Common myeloid progenitor, CD34-positive (primary cell): Measurements from ENCODE around the gene PSENEN.
"Not testable (repeated sequence)": the region's sequence is repeated elsewhere in the genome, so short reads cannot be mapped to it uniquely, and the experiment has no call there.

ENCODE experiments used
- CTCF ChIA-PET: fragments of 350-600 bp; sonication (Branson Sonifier 250); formaldehyde crosslinking; loops from one replicate; lab custom pipeline; 2021; ENCODE audit warnings: antibody characterized with exemption; lab: Charles Lee
- POLR2A ChIA-PET: fragments of 350-600 bp; sonication (Branson Sonifier 250); formaldehyde crosslinking; loops from one replicate; lab custom pipeline; 2021; ENCODE audit warnings: antibody characterized with exemption; lab: Charles Lee
- DNase-seq, 3 donors: peaks; one replicate each; pipeline versions ENCODE4 v3.0.0 to v3.0.0-alpha.2; 2013
- H3K27ac ChIP-seq, 2 experiments: 1 replicate in 1 of 2; 2 replicates in 1 of 2; pipeline ENCODE4 v1.7.0; 2013; ENCODE audit warnings: inconsistent platforms in 2 of 2, low read length in 2 of 2, mild to moderate bottlenecking in 2 of 2, low read depth in 1 of 2, moderate library complexity in 1 of 2; ENCODE audit not compliant: severe bottlenecking in 2 of 2, insufficient read depth in 1 of 2, poor library complexity in 1 of 2
- H3K27me3 ChIP-seq, 5 experiments: replicated peaks in 2 of 5; 1 replicate in 3 of 5; 2 replicates in 2 of 5; pipeline versions ENCODE4 v1.6.1 to v1.7.0; 2013; ENCODE audit warnings: low read length in 4 of 5, mild to moderate bottlenecking in 2 of 5, moderate library complexity in 2 of 5, inconsistent platforms in 1 of 5; ENCODE audit not compliant: insufficient read depth in 5 of 5, control insufficient read depth in 4 of 5
- H3K36me3 ChIP-seq, 4 experiments: 1 replicate in 2 of 4; 2 replicates in 2 of 4; pipeline versions ENCODE4 v1.6.1 to v1.7.0; 2013; ENCODE audit warnings: low read length in 3 of 4, control low read depth in 1 of 4, mild to moderate bottlenecking in 1 of 4; ENCODE audit not compliant: control insufficient read depth in 4 of 4, insufficient read depth in 4 of 4
- H3K4me1 ChIP-seq, 4 experiments: 1 replicate in 3 of 4; 2 replicates in 1 of 4; pipeline versions ENCODE4 v1.6.1 to v1.7.1; 2013; ENCODE audit warnings: low read length in 3 of 4, mild to moderate bottlenecking in 3 of 4, control low read depth in 1 of 4, inconsistent platforms in 1 of 4, moderate library complexity in 1 of 4; ENCODE audit not compliant: control insufficient read depth in 4 of 4, insufficient read depth in 4 of 4; ENCODE audit errors: control extremely low read depth in 1 of 4
- H3K4me3 ChIP-seq, 7 experiments: 1 replicate in 4 of 7; 2 replicates in 3 of 7; pipeline versions ENCODE4 v1.5.1 to v1.7.0; 2013; ENCODE audit warnings: mild to moderate bottlenecking in 7 of 7, low read length in 6 of 7, moderate library complexity in 6 of 7, inconsistent platforms in 2 of 7, low read depth in 2 of 7, control low read depth in 1 of 7; ENCODE audit not compliant: insufficient read depth in 4 of 7, control insufficient read depth in 1 of 7; ENCODE audit errors: extremely low read depth in 1 of 7
- H3K9me3 ChIP-seq, 5 experiments: 1 replicate in 4 of 5; 2 replicates in 1 of 5; pipeline versions ENCODE4 v1.6.1 to v1.7.1; 2013; ENCODE audit warnings: low read length in 4 of 5, mild to moderate bottlenecking in 2 of 5, inconsistent platforms in 1 of 5, low read depth in 1 of 5, moderate library complexity in 1 of 5; ENCODE audit not compliant: control insufficient read depth in 4 of 5, insufficient read depth in 2 of 5; ENCODE audit errors: control extremely low read depth in 1 of 5
- WGBS: methylation state at CpG from one replicate; pipeline ENCODE4 v1.1.5; 2013; ENCODE audit not compliant: insufficient coverage; 5-methylcytosine and 5-hydroxymethylcytosine counted together

The PSENEN gene

GRCh38 chr19:35795564-35795963 lies 50.1 kb downstream of the PSENEN start:
- POLR2A ChIA-PET, H3K27ac ChIP-seq, H3K4me1 ChIP-seq, H3K36me3 ChIP-seq, H3K9me3 ChIP-seq, DNase-seq, CTCF ChIA-PET, H3K4me3 ChIP-seq: not testable (repeated sequence)
- WGBS, result no CpG with 5 or more reads among the region's 1 CpG
- H3K27me3 ChIP-seq, result peaks cover 2 to 35% (median 11%) of the 10 kb centered on the region in 5 experiments
